ENCODE results near the gene SH3BP4. TPM values are rescaled to one million over a fixed set of nuclear protein-coding genes. Genes with fewer than 3 reads are reported as not detected.

SH3BP4 gene
- total RNA-seq, 1 donor from 2014 or later = 29.6 TPM

DNA sequence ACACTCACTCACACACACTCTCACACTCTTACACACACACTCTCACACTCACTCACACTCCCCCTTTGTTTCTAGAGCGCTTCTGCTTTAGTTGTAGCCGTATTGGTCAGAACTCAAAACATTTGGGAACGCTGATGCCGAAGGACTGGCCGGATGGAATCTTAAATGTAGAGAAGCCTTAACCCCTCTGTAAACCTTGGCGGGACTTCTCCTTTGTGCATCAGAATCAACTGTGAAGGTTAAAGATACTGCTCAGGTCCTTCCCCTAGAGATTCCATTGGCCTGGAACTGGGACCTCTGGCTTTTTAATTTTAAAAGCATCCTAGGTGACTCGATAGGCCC, 18.3 kb downstream of the SH3BP4 start:
- H3K27me3 ChIP-seq = no peaks in the 10 kb centered on the region
- peaks cover 9% of the 10 kb centered on the region for H3K4me1 ChIP-seq
- TF ChIP-seq CTCF (IDR thresholded peaks at IDR 0.05) = no peak
- intact Hi-C loops (cut with DNase I) = no loop called here
- DNase-seq (no peak), ATAC-seq (no peak)
- no peak overlapping the region for H3K27ac ChIP-seq
- no peak overlapping the region for H3K4me3 ChIP-seq
- H3K9me3 ChIP-seq = no peaks in the 10 kb centered on the region
- H3K36me3 ChIP-seq = no peaks in the 10 kb centered on the region

DNA sequence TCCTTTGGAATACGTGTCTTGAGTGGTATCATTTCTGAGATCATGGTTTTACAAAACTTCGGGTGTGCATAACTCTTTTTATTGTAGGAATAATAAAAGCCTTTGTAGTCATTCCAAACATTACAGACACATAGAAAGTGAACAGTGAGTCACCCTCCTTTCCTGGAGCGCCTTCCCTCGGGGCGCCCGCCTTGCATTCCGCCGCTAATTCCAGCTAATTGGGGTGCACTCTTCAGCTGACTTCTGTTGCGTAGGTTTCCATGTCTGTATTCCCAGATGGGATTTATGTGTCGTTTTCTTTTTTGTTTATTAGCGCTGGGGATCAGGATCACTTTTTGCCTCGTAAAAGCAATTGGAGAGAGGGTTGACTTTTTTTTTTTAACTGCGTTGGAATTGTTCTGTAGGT, 18.7 kb downstream of the SH3BP4 start:
- Histone ChIP-seq H3K9me3 (no peaks in the 10 kb centered on the region), H3K36me3 (no peaks in the 10 kb centered on the region), H3K4me3 (no peak overlapping the region), H3K4me1 (peaks cover 10% of the 10 kb centered on the region), H3K27ac (no peak overlapping the region), H3K27me3 (no peaks in the 10 kb centered on the region)
- no peak for TF ChIP-seq CTCF (IDR thresholded peaks at IDR 0.05)
- intact Hi-C loops (cut with DNase I) = no loop called here
- DNase-seq = no peak
- no peak for ATAC-seq

- no peak overlapping the region for H3K27ac ChIP-seq
- no peaks in the 10 kb centered on the region for H3K36me3 ChIP-seq
- H3K9me3 ChIP-seq = no peaks in the 10 kb centered on the region
- H3K4me1 ChIP-seq = peaks cover 10% of the 10 kb centered on the region
- H3K4me3 ChIP-seq = no peak overlapping the region
- TF ChIP-seq CTCF (IDR thresholded peaks at IDR 0.05) = no peak
- intact Hi-C loops (cut with DNase I) = no loop called here
- DNase-seq (no peak), ATAC-seq (no peak)
- H3K27me3 ChIP-seq = no peaks in the 10 kb centered on the region
These were observed 19.7 kb downstream of the SH3BP4 start for GRCh38 chr2:234971496-234971895.

GRCh38 chr2:234973008-234973407, 21.2 kb downstream of the SH3BP4 start:
- no peak for TF ChIP-seq CTCF (IDR thresholded peaks at IDR 0.05)
- no peak for ATAC-seq
- no peaks in the 10 kb centered on the region for H3K36me3 ChIP-seq
- no peaks in the 10 kb centered on the region for H3K27me3 ChIP-seq
- intact Hi-C loops (cut with DNase I) = no loop called here
- no peak overlapping the region for H3K27ac ChIP-seq
- no peak for DNase-seq
- no peaks in the 10 kb centered on the region for H3K9me3 ChIP-seq
- H3K4me1 ChIP-seq = peaks cover 13% of the 10 kb centered on the region
- no peak overlapping the region for H3K4me3 ChIP-seq

- Histone ChIP-seq H3K4me3 (no peak overlapping the region), H3K36me3 (no peaks in the 10 kb centered on the region), H3K27ac (no peak overlapping the region), H3K9me3 (no peaks in the 10 kb centered on the region), H3K27me3 (no peaks in the 10 kb centered on the region), H3K4me1 (peaks cover 29% of the 10 kb centered on the region)
- ATAC-seq (no peak), DNase-seq (no peak)
- no peak for TF ChIP-seq CTCF (IDR thresholded peaks at IDR 0.05)
- intact Hi-C loops (cut with DNase I) = no loop called here
These were observed 22.9 kb downstream of the SH3BP4 start for GRCh38 chr2:234974501-234975385.

All from upper lobe of right lung (tissue), 1 donor.